GM21528 (cell line): ENCODE results near the gene PGAP3.
"Not testable (repeated sequence)": the region's sequence is repeated elsewhere in the genome, so short reads cannot be mapped to it uniquely, and the experiment has no call there.

Source experiments
- ATAC-seq: cut with Tn5 transposase; IDR thresholded peaks from one replicate; pipeline ENCODE4 v1.9.1; 2021; ENCODE audit warnings: mild to moderate bottlenecking, moderate library complexity; ENCODE audit not compliant: unreplicated experiment, low FRiP score

PGAP3 gene

DNA sequence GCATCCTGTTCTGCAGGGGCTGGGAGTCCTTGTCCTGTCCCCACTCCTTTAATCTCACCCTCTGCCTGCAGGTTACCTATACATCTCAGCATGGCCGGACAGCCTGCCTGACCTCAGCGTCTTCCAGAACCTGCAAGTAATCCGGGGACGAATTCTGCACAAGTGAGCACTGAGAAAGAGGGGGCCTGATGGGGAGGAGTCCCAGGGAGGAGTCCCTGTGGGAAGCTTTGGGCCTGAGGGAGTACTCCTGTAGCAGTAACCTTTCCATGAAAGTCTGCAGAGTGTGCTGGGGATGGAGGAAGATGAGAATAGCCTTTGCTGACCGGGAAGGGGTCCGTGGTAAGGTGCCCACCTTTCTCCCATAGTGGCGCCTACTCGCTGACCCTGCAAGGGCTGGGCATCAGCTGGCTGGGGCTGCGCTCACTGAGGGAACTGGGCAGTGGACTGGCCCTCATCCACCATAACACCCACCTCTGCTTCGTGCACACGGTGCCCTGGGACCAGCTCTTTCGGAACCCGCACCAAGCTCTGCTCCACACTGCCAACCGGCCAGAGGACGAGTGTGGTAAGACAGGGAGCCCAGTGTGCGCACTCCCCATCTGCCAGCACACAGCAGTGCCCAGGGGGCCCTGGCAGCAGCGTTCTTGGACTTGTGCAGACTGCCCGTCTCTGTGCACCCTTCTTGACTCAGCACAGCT is 27.7 kb upstream of the PGAP3 start:
- no peak for ATAC-seq

- ATAC-seq: no peak
Measured at GRCh38 chr17:39714234-39714633, 26.4 kb upstream of the PGAP3 start.

GRCh38 chr17:39711851-39712250 is 24.0 kb upstream of the PGAP3 start:
- no peak for ATAC-seq

DNA sequence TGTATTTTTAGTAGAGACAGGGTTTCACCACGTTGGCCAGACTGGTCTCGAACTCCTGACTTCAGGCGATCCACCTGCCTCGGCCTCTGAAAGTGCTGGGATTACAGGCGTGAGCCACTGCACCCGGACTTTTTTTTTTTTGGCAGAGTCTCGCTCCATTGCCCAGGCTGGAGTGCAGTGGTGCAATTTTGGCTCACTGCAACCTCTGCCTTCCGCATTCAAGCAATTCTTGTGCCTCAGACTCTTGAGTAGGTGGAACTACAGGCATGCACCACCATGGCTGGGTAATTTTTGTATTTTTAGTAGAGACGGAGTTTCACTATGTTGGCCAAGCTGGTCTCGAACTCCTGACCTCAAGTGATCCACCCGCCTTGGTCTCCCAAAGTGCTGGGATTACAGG is 23.2 kb upstream of the PGAP3 start:
- not testable (repeated sequence) for ATAC-seq

GRCh38 chr17:39709998-39710964 is 22.4 kb upstream of the PGAP3 start:
- ATAC-seq: no peak

DNA sequence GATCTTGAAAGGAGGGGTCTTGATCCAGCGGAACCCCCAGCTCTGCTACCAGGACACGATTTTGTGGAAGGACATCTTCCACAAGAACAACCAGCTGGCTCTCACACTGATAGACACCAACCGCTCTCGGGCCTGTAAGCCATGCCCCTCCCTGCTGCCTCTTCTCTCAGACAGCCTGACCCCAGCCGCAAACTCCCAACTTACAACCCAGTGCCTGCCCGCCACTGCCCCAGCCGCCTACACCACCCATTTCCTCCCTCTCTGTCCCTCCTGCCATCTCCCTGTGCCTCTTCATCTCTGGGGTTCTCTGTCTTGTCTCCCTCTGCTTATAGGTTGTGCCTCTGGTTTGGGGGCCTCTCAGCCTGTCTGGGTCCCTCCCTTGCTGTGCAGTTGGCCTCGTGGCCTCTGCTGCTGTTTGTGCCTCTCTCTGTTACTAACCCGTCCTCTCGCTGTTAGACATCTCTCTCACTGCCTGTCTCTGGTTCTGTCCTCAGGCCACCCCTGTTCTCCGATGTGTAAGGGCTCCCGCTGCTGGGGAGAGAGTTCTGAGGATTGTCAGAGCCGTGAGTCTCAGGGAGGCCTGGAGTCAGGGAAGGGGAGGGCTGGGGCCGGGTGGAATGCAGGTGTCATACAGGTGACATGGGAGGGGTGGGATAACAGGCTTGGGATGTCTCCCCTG is 21.6 kb upstream of the PGAP3 start:
- ATAC-seq: no peak

- no peak for ATAC-seq
Measured at GRCh38 chr17:39706921-39707337, 19.1 kb upstream of the PGAP3 start.

DNA sequence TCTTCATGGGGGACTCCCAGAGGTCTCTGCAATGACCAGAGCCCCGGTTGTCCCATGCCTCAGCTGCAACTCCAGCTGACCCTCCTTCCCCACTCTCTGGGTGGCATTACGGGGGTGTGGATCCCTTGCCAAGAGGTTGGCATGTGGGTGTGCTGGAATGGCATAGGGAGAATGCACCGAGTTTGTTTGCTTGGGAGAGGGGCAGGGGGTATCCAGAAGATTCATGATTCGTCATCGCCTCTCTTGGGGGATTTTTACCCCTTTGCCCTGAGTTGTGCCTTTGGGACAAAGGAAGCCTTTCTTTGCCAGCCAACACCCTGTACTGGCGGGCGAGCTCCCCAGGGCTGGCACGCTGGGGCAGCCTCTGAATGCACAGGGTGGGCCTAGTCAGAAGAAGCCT is 18.5 kb upstream of the PGAP3 start:
- no peak for ATAC-seq

DNA sequence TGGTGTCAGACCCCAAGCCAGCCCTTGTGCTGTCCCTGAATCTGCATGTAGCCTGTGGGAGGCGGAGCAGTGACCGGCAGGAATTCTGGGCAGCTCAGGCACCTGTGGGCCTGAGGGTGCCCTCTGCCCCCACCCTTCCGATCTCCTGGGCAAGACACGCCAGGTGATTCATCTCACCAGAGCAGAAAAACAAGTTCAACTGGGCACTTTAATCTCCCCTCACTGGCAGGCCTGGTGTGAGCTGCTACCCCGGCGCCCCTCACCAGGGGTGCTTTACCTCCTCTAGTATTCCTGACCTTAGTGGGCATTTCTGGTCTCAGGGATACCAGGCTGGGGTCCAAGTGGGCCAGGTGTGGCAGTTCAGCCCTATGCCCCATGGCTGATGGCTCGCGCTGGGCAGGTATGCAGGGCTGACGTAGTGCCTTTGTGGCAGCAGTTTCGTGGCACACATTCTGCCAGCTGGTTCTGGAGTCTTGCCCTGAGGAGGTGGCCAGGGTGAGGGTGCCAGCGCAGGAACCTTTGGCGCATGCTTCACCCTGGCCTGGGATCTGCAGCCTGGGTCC is 18.0 kb upstream of the PGAP3 start:
- no peak for ATAC-seq

GRCh38 chr17:39704821-39705551 is 17.1 kb upstream of the PGAP3 start:
- no peak for ATAC-seq

DNA sequence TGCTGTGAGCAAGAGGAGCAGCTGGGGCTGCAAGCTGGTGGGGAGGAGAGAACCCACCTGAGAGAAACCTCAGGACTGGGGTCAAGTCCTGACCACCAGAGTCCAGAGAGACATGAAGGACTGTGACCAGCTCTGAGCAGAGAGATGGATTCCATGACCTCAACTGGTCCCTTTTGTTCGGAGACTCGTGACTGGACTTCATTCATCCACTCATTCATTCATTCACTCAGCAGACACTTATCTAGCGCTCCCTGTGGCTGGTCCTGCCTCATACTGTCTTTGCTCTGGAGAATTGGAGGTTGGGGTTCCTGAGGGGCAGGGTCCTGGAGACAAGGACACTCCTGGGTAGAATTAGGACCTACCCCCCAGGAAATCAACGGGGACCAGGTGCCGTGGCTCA is 16.1 kb upstream of the PGAP3 start:
- ATAC-seq: no peak

DNA sequence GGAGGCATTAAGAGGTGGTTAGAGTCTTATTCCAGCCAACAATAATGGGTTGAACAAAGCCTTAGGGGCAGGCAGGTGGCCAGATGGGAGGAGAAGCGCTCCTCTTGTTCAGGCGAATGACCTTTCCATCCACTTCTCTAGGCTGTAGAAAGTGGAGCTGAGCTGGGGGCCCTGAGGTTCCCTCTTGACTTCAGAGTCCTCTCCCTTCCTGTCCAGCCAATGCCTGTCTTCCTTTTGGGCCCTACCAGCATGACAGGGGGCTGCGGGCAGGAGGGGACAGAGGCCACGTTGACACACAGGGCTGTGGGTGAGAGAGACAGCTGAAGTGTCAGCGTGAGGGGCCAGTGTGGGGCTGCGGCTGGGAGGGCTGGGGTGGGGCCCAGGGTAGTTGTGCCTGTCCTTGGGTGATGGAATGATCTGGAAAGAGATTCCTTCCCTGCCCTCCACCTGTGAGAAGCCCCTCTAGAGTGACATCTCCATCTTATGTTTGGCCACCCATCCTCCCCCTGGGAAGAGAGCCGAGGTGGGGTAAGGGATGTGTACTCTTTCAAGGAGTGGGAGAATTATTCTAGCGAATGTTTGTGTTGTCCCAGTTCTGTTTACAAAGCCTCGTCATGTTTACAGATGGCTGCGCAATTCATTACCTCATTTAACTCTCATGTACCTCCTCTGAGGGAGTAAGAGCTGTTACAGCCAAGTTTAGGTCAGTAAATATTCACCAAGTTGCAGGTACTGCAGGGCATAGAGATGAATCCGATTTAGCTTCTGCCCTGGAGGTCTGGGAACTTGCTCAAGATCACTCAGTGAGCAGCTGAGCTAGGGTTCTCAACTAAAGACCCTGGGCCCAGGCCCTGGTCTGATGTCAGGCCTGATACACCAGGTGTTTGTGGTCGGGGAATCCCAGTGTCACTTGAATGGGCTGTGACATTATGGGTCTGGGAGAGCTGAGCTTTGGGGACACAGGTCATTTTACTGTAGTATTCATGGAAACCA is 15.3 kb upstream of the PGAP3 start:
- ATAC-seq: no peak

DNA sequence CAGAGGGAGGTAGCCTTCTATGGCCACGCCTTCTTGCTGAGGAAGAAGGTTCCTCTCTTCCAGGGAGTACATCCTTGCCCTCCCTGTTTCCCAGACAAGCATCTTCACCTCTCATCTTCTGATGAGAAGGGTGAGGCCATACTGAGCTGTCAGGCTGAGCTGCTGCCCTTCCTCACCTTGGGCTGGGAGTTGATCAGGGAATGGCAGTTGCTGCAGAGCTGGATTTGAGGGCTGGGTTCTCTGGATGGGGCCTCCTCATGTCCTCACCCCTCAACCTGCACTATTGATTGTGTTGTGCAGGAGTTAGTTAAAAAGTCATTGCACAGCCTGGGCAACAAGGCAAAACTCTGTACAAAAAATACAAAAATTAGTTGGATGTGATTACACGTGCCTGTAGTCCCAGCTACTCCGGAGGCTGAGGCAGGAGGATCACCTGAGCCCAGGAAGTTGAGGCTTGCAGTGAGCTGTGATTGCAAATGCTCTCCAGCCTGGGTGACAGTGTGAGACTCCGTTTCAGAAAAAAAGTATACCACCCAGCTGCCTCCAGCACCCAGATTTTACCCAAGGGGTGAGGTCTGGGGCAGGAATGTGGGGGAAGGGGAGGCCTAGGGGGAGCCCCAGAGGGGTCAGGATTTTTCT is 14.0 kb upstream of the PGAP3 start:
- ATAC-seq: no peak

- ATAC-seq: no peak
Measured at GRCh38 chr17:39701012-39701783, 13.3 kb upstream of the PGAP3 start.

DNA sequence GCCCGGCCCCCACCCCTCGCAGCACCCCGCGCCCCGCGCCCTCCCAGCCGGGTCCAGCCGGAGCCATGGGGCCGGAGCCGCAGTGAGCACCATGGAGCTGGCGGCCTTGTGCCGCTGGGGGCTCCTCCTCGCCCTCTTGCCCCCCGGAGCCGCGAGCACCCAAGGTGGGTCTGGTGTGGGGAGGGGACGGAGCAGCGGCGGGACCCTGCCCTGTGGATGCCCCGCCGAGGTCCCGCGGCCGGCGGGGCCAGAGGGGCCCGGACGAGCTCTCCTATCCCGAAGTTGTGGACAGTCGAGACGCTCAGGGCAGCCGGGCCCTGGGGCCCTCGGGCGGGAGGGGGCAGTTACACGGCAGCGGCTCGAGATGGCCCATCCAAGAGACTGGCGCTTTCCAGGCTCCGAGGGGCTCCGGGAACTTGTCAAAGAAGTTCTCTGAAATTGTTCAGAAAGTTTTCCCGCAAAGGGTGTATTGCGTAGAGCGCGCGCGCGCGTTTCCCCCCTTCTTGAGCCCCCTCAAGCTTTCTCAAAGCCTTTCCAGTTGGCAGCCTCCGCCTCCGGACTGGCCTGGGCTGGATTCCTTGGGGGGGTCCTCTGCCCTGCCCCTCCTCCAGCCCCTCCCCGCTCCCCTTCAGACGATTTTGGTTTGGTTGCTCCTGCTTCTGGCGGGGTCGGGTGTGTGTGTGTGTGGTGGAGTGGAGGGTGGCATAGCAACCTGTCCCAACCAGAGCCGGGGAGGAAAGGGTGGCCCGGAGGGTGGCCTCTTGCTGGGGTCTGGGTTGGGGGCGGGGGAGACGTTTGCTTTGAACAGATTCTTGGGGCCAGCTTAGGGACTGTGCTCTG is 12.5 kb upstream of the PGAP3 start:
- ATAC-seq: no peak

- ATAC-seq: no peak
Measured at GRCh38 chr17:39699818-39700147, 11.9 kb upstream of the PGAP3 start, which contains the start of gene ERBB2. ERBB2 (plus strand) TSS chr17:39700064; CDS start chr17:39700239, 175 bp downstream.
